Lower leg skin (tissue), 4 donors: ENCODE data around the gene NOLC1. TPM values are rescaled to one million over a fixed set of nuclear protein-coding genes. Genes with fewer than 3 reads are reported as not detected.

ENCODE experiments used
- DNase-seq, 2 donors: peaks; one replicate each; pipeline ENCODE4 v3.0.0-alpha.2; 2019; ENCODE audit warnings: low spot score in 2 of 2
- H3K4me3 ChIP-seq: fragments of 200-600 bp; sonication (generic); 2 replicates; pipeline ENCODE4 v1.5.1; 2017; ENCODE audit warnings: mild to moderate bottlenecking, low read depth; ENCODE audit not compliant: poor library complexity, severe bottlenecking
- CTCF ChIP-seq, 3 donors: fragments of 450-650 bp; IDR thresholded peaks; one replicate each; pipeline ENCODE4 v1.5.1; 2016; ENCODE audit warnings: antibody characterized with exemption in 3 of 3, mild to moderate bottlenecking in 3 of 3, moderate library complexity in 2 of 3
- POLR2A ChIP-seq, 2 donors: fragments of 450-650 bp; IDR thresholded peaks; one replicate each; pipeline ENCODE4 v1.6.1; 2016 to 2017; ENCODE audit warnings: antibody characterized with exemption in 2 of 2, mild to moderate bottlenecking in 1 of 2, moderate library complexity in 1 of 2
- WGBS, 2 donors: methylation state at CpG; one replicate each; pipeline ENCODE4 v1.1.5; 2018; 5-methylcytosine and 5-hydroxymethylcytosine counted together
- intact Hi-C: fragments of 100-400 bp; cut with DNase I; formaldehyde crosslinking; loops from one replicate; pipeline ENCODE4 v1.15.0; 2023; ENCODE audit warnings: low total_unique reads
- total RNA-seq, 4 donors: library from RNA; depleted of rRNA; stranded (reverse); fragments of >200 nt; gene quantifications; one replicate each; pipeline ENCODE4 v1.1.0, GENCODE V29; 2016

Gene NOLC1
- total RNA-seq, 4 donors from 2014 or later: 25.7 to 41.9 (median 39.1) TPM

DNA sequence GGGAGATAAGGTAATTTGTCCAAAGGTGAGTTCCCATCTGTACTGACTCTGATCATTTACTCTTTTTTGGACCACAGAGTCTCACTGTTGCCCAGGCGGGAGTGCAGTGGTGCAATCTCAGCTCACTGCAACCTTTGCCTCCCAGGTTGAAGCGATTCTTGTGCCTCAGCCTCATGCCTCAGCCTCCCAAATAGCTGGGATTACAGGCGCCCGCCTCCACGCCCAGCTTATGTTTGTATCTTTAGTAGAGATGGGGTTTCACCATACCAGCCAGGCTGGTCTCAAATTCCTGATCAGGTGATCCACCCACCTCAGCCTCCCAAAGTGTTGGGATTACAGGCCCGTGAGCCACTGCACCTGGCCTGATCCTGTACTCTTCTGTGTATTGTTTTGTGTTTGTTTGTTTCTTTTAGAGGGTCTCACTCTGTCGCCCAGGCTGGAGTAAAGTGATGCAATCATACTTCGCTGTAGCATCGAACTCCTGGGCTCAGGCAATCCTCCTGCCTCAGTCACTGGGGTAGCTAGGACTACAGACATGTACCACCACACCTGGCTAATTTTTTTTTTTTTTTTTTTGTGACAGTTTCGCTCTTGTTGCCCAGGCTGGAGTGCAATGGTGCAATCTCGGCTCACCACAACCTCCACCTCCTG, 2.4 kb downstream of the NOLC1 start:
- no peak for DNase-seq
- 93 to 97% methylated on average over 11 of the region's 11 CpGs for WGBS, 2 donors
- TF ChIP-seq POLR2A (IDR thresholded peaks at IDR 0.05): no peak
- intact Hi-C loops: no loop called here
- H3K4me3 ChIP-seq: no peak overlapping the region

GRCh38 chr10:102157224-102157623, 5.0 kb downstream of the NOLC1 start:
- WGBS, 2 donors: 76 to 87% methylated on average over 3 of the region's 3 CpGs
- TF ChIP-seq CTCF (IDR thresholded peaks at IDR 0.05): no peak
- TF ChIP-seq POLR2A (IDR thresholded peaks at IDR 0.05): no peak
- DNase-seq: no peak
- intact Hi-C loops: no loop called here
- H3K4me3 ChIP-seq: no peak overlapping the region

- no peak overlapping the region for H3K4me3 ChIP-seq
- 86 to 92% methylated on average over 5 of the region's 5 CpGs for WGBS, 2 donors
- TF ChIP-seq POLR2A (IDR thresholded peaks at IDR 0.05): no peak
- no peak for TF ChIP-seq CTCF (IDR thresholded peaks at IDR 0.05)
- DNase-seq: no peak
- intact Hi-C loops: no loop called here
These were observed 6.9 kb downstream of the NOLC1 start for GRCh38 chr10:102159051-102159597.

- intact Hi-C loops: no loop called here
- 91 to 93% methylated on average over 4 of the region's 4 CpGs for WGBS, 2 donors
- no peak for DNase-seq
- H3K4me3 ChIP-seq: no peak overlapping the region
- no peak for TF ChIP-seq POLR2A (IDR thresholded peaks at IDR 0.05)
- TF ChIP-seq CTCF (IDR thresholded peaks at IDR 0.05): no peak
These were observed 7.6 kb downstream of the NOLC1 start for GRCh38 chr10:102159831-102160230.

- intact Hi-C loops: no loop called here
- TF ChIP-seq CTCF (IDR thresholded peaks at IDR 0.05): no peak
- TF ChIP-seq POLR2A (IDR thresholded peaks at IDR 0.05): no peak
- no peak overlapping the region for H3K4me3 ChIP-seq
- WGBS, 2 donors: 69 to 72% methylated on average over 4 of the region's 4 CpGs
- DNase-seq: no peak
These were observed 11.3 kb downstream of the NOLC1 start for GRCh38 chr10:102163342-102163989.

DNA sequence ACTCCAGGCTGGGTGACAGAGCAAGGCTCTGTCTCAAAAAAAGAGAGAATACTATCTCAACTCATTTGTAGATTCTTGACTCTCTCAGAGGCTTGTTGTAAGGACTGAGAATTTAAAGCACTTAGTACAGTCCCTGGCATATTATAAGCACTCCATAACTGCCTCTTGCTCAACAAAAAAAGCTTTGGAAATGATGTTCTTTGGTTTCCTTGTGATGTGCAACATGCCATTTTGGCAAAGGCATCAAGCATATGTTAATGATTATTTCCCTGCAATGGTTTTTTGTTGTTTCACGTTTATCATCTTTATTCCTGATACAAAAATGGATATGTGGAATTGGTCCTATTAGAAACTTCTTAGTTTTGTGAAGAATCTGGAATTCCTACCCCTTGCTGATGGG, 15.7 kb downstream of the NOLC1 start:
- TF ChIP-seq CTCF (IDR thresholded peaks at IDR 0.05): no peak
- no peak for TF ChIP-seq POLR2A (IDR thresholded peaks at IDR 0.05)
- H3K4me3 ChIP-seq: no peak overlapping the region
- DNase-seq: no peak
- WGBS, 2 donors: 22 to 31% methylated on average over 1 of the region's 1 CpG
- intact Hi-C loops: no loop called here
